GM18519 (cell line): ENCODE results near the gene RFX3.
A peak's percentile ranks its signal among the peaks of the same experiment; 100 is the strongest.

ENCODE experiments used
- ATAC-seq: cut with Tn5 transposase; IDR thresholded peaks from one replicate; pipeline ENCODE4 v1.9.1; 2021; ENCODE audit warnings: mild to moderate bottlenecking, moderate library complexity; ENCODE audit not compliant: unreplicated experiment, low FRiP score

Gene RFX3

DNA sequence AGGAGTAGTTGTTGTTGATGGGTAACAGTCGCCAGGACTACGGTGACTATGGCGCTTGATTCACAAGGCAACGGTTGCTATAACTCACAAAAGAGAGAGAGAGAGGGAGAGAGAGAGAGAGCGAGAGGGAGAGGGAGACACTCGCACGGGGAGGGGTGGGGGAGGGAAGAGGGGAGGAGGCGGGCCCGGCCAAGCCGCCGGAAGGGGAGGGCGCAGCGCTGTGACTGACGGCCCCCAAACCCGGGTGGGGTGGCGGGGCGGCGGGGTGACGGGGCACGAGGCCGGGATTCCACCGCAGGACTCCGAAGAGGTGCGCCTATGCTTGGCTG lies at the start of gene RFX3:
TSS of gene RFX3 (minus strand) at position 166 of the 329 bp plus-strand sequence. CDS start 130,413 bp downstream, outside the sequence.
- peak; percentile 23 for ATAC-seq

DNA sequence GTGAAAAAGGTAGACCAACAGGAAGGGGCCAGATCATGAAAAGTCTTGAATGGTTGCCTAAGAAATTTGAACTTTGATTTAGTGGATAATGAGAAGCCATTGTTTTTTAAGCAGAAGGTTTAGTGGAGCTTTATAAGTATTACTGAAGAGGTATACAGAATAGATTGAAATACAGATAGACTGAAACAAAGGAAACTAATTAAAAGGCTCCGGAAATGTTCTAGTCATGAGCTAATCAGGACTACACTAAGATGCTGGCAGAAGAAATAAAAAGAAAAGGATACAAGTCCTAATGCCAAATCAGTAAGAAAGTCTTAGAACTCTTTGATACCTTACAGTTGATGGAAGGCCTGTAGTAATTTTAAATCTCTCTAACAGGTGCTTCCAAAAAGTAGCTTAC lies 45.7 kb upstream of the RFX3 start:
- ATAC-seq = no peak

DNA sequence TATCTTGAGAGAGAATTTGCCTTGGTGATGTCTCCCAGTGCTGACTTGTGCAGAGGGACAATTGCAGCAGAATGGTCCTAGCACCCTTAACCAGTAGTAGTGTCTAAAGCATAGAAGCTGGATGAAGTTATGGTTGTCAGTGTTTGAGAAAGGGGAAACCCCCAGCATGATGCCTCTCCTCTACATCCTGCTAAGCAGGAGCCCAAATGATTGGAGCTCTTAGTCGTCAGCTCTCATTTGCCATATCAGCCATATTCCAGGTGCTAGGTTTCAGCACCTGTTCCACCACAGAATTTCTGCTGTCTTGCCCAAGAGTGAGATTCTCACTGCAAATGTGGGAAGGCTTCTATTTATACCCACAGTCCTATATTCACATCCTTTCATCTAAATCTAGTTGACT lies 43.7 kb upstream of the RFX3 start:
- no peak for ATAC-seq

DNA sequence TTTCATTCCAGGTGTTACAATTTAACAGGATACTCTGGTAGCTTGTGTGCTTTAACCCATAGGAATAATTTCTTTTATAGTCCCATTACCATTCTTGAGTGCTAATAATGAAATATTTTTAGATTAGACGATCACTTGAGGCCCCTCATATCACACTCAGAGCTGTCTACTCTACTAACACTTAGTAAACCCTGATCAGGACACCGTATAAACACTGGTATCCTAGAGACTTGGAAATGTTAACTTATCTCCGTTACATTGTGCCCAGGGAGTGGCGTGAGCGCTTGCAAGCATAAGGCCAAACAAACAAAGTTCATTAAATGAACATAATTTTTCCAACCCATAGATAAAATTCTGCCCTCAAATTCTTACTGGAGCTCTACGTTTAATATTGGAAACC lies 42.2 kb upstream of the RFX3 start:
- ATAC-seq = no peak

DNA sequence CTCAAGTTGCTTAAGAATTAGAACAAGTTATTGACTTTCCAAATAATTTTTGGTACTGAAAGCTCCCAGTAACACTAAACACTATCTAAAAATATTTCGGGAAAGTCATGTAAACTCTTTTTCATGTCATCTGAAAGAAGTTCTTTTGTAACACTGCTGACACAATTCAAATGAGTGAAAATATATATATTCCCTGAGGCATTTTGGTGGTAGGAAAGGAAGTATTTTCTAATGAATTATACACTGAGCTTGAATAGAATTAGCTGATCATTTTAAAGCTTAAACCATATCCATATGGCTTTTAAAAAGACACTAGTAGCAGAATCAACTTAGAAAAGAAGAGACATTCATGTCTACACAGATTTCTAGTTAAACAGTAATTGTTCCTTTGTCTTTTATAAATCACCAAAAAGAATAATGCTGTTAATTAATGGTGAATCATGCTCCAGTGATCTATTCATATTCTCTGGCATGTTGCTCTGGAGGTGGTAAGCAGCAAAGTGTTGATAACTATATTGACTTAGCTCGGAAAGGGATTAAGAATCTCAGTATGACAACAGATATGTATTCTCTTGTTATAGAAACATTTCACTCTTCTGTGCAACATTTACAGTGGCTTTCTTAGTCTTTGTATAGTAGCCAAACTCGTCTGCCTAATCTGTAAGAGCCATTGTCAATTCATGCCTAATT lies 27.4 kb upstream of the RFX3 start:
- ATAC-seq = no peak

DNA sequence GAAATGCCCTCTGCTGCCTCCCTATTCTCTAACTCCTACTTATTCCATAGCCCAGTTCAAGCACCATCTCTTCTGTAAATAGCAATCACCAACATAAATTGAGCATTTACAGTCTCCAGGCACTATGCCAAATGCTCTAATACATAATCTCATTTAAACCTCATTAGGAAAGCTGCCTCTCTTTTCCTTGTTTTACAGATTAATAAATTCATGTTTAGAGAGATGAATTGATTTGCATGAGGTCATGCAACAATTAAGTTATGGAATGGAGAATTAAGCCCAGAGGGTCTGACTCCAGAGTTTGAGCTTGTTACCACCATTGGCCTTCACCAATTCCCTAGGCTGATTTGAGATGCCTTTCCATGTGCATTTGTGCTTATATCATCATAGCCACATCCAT lies 23.4 kb upstream of the RFX3 start:
- no peak for ATAC-seq

DNA sequence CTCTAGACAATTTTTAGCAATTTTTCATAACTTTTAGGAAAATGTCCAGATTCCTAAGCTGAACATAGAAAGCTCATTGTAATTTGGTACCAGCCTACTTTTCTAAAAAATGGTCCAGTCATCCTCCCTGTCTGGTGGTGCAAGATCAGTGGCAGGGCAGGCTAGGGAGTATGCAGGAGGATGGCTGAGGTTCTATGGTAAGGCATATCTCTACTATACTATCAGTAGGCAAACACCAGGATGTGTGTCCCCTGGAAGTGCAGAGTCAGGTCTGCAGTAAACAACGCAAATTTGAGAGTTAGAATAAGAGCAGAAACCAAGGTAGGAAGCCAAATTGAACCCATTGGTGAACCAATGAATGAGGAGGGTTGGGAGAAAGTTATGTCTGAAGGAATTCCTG lies 22.8 kb upstream of the RFX3 start:
- ATAC-seq = no peak

DNA sequence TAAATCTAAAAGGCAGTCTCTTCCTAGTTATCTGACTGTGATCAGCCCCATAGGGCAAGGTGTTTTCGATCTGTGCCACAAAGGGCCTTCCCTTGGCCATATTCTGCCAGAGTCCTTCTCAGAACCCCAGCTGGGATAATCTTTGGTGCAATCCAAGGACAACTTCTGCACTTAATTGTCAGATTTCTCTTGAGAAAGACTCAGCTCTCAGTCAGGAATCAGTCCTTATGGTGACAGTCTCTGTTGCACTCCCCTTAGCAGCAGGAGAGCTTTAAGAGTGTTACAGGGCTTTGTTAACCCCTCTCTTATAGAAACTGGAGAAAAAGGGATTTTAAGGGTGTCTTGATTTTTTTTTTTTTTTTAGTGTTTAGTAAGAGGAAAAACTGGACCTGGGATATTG lies 15.4 kb upstream of the RFX3 start:
- ATAC-seq = no peak

DNA sequence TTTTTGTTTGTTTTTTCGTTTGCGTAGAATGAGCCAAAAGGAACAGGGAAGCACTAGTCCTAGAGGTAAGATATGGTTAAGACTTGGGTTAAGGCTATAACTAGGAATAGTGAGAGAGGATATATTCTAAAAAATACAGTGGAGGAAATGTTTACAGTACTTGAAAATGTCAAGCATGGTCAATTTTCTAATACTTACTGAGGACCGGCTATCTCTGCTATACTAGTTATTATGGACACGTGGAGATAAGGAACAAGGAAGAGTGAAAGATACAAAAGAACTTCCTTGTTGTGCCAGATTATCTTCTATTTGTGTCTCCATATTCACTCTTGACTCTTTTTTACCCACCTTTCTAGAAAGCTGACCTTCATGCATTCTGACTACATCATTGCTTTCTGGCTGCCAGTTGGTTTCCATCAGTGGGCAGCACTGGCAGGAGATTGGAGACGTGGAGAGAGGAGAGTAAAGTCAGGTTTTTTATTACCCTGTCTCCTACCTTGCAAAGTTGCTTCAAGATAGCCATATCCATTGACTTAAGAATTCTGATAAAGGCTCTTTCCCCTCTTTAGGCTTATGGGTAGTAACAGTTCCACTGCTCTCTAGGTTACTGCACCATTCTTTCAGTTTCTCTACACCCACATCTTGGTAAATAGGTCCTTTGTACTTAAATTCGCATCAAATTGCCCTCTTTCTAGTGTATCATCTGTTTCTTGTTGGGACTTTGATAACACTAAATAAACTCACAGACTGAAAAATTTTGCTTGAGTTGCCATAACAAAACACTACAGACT lies 9.0 kb upstream of the RFX3 start:
- ATAC-seq = no peak

DNA sequence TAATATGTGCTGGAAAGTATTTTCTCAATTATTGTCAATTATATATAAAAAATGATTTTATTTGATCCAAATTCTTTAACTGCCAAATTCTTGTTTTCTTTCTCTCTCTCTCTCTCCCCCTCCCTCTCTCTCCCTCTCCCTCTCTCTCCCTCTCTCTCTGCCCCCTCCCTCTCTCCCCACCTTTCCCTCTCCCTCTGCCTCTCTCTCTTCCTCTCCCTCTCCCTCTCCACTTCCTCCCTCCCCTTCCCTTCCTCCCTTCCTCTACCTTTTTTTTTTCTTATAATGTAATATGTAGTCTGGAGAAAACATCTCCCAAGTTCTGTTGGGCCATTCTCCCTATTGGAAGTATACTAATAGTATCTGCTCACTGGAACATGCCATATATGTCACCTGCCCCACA lies 6.4 kb upstream of the RFX3 start:
- no peak for ATAC-seq

DNA sequence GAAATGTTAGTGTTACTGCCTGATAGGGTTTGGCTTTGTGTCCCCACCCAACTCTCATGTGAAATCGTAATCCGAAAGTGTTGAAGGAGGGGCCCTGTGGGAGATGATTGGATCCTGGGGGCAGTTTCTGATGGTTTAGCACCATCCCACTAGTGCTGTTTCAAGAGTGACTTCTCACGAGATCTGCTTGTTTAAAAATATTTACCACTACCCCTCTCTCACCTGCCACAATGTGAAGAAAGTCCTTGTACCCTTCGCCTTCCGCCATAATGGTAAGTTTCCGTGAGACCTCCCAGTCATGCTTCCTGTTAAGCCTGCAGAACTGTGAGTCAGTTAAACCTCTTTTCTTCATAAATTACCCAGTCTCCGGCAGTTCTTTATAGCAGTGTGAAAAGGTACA lies 2.6 kb upstream of the RFX3 start:
- peak; percentile 24 for ATAC-seq

DNA sequence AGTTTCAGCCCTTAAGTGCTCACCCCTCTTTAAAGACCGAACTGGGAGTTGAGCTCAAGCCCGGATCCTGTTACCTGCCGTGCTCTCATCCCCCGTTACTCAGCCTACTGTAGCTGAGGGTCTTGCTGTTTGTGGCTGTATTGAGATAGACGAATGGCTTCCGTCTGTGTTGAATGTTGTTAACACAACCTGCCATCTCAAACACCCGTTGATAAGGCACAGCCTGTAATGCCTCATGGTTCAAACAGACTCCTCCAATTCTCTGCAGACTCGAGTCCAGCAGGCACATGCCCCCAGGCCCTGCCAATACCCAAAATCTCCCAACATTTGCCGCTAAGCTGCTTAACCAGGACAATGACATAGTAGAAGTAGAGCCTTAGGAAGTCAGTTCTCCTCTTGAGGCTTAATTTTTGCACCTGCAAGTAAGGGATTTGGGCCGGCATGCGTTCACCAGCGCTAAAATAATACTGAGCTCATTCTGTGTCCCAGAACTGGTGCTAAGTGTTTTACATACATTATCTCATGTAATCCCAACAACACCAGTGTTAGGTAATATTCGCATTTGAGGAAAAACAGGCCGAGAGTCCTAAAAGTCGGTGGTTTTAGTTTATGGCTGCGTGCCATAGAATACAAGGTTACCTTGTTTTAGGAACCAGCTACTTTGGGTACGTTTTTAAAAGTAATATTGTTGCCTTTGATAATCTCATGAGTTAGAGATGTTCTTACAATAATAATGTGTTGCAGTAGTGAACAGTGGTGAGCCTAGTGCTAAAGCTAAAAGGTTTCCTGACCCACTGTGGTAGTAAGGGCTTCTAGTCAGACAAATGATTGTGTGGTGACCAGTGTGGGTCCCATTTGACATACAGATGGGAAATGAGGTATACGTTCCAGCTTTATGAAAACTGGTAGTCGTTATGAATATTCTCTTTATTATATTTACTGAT lies 1.5 kb upstream of the RFX3 start:
- ATAC-seq = no peak

DNA sequence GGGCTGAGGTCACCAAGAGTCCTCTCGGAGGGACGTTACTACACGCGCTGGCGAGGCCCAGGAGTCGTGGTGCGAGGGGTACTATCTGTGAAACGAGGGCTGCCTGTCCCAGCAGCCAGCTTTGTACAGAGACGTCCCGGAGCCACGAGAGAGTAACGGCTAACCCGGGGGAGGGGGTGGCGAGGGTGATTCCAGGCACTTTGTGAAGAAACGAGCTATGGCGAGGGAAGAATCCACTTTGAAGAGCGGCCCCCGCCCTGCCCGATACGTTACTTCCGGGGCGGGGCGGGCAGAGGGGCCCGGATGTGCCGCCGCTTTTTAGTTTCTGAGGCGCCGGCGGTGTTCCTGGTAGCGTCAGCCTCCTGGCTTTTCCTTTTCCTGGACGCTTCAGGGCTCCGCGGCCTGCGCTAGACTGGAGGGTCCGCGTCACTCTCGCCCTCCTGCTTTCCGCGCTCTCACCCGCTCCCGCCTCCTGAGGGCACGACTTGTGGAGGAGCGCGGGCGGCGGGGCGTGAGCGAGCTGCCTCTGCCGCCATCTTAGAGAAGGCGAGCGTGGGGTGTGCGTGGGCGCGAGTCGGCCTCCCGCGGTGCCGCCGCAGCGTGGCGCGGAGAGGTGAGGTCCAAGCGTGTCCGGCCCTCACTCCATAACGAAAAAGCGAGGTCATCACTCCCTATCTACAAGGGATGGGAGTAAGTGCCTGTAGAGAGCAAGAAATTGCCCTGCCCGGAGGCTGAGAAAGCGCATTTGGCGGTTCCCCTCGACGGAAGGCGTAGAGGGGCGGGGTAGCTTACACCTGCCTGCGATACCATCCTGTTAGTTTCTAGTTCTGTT lies 580 bp upstream of the RFX3 start:
- peak; percentile 38 for ATAC-seq

DNA sequence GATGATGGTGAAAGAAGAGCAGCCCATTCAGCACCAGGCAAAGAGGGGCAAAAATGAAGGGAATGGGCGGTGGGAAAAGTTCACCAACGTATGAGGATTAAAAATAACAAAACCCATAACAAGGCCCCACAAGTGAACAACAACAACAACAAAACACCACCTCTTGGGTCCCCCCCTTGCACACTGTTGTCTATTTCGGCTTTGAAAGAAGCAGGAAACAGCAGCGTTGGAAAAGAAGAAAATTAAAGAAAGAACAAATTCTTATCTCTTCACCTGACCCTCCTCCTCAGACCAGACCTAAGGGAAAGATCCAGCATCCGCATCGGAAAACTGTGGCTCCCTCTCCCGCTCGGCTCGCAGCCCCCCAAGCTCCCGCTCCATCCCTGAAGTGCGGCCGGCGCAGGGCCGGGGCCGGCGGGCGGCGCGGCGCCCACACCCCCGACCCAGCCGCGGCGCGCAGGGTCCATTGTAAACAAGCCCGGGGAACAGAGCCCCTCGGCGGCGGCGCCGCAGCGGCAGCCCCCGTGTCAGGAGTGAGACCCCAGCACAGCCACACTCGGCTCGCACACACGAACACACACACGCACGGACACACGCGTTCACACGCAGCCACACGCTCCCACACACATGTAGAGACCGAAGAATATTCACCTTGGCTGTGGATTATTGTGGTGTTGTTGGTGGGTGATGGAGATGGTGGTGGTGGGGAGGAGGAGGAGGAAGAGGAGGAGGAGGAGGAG lies 535 bp downstream of the RFX3 start:
- no peak for ATAC-seq

DNA sequence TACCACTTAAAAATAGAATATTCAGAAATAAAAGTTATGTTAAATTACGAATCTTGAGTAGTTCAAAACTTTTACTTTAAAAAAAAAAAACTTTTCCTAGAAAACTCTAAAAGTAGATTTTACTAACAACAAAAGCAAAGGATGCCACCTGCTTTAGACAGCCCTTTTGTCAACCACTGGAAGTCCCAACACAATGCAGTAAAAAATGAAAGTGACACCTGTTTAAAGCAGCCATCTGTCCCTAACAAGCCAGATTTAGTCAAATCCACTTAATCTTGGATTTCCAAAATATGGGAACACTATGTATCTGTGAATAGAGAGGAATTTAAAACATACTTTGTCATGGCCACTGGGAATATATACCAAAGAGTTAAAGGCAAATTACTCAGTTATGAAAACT lies 3.8 kb downstream of the RFX3 start:
- ATAC-seq = no peak

DNA sequence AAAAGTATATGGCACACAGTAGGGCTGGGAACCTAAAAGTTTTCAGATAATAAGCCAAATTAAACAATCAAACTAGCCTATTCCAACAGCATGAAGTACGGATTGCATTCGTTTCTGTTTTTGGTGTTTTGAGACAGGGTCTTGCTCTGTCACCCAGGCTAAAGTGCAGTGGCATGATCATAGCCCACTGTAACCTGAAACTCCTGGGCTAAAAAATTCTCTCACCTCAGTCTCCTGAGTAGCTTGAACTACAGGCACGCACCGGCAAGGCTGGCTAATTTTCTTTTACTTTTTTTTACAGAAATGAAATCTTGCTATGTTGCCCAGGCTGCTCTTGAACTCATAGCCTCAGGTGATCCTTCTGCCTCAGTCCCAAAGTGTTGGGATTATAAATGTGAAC lies 5.2 kb downstream of the RFX3 start:
- no peak for ATAC-seq

DNA sequence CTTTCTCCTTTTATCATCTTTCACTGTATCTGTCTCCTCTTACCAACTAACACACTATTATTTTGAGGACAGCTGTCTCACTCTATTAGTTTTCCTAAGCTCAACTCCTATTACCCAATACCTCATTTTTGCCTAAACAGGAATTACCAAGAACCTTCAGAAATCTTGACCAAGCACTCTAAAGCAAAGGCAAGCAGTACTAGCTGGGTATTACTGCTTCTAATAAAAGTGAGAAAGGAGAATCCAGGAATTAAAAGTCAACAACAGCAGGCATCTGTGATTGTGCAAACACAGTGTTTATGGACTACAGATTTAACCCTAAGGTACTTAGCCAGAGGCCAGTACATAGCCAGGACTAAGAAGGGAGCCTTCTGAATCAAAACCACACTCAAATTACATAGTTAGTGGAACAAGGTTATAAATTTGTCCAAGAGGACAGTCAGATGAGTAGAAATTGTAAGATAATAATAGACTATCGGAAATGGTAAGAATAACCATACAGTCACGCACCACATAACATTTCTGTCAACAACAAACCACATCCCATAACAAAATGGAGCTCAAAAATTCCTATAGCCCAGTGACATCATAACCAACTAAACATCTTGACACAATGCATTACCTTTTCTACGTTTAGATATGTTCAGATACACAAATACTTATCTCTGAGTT lies 8.3 kb downstream of the RFX3 start:
- ATAC-seq = no peak

DNA sequence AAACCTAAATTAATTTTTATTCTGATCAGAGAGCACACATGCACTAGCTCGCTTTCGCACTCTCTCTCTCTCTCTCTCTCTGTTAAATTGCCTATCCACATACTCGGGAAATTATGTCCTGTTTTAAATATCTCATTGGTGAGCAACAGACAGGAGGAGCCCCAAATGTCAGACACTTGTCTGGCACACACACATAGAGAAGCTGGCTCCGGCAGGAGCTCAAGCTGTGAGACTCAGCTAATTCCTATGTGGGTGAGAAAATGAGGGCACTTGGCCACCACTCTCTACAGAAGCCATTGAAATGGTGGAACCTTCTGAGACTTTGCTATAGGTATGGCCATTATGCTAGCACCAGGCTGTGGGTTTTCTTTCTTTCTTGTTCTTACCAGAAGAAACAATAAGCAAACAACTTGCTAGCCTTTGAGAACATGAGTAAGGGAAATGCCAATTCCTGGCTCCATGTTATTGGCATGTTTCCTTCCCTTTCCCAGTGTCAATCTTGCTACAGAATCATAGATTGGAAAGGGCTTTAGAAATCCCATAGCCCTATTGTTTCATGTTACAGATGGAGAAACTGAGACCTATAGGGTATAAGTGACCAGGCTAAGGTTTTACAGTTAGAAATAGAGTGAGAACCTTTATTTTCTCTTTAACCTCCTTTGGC lies 9.0 kb downstream of the RFX3 start:
- no peak for ATAC-seq

DNA sequence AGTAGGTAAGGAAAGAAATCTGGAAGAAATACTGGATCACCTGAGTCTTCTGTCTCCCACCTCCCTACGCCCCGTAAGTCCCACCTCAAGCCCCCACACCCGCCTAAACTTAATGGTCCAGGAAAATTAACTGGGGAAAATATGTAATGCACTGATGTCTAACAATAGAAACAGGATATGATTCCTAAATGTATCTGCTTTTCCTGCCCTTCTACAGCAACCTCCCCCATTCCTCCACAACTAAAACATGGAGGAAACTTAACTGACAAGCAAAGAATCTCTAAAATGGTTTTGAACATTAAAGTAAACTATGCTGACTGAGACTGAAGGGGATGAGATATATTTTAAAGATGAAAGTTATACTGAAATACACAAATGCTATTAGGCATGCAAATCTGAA lies 10.4 kb downstream of the RFX3 start:
- ATAC-seq = no peak
